Liver (tissue), 9 donors: Measurements from ENCODE around the gene PADI3. TPM values are rescaled to one million over a fixed set of nuclear protein-coding genes. Genes with fewer than 3 reads are reported as not detected.

Experiments
- DNase-seq: peaks from one replicate; pipeline ENCODE4 v3.0.0-alpha.2; 2017; ENCODE audit warnings: low spot score
- H3K27ac ChIP-seq, 2 donors: one replicate each; pipeline ENCODE4 v1.7.0; 2013; ENCODE audit warnings: inconsistent platforms in 2 of 2, low read length in 2 of 2, control low read depth in 1 of 2, low read depth in 1 of 2, mild to moderate bottlenecking in 1 of 2
- H3K27me3 ChIP-seq, 4 donors: one replicate each; pipeline versions ENCODE4 v1.6.1 to v1.7.0; 2013; ENCODE audit warnings: low read length in 3 of 4, inconsistent platforms in 1 of 4, mild to moderate bottlenecking in 1 of 4, moderate library complexity in 1 of 4; ENCODE audit not compliant: control insufficient read depth in 4 of 4, insufficient read depth in 4 of 4
- H3K36me3 ChIP-seq, 4 donors: one replicate each; pipeline versions ENCODE4 v1.6.1 to v1.7.0; 2013; ENCODE audit warnings: low read length in 3 of 4, mild to moderate bottlenecking in 3 of 4, low read depth in 1 of 4, moderate library complexity in 1 of 4; ENCODE audit not compliant: control insufficient read depth in 4 of 4, insufficient read depth in 3 of 4
- H3K4me1 ChIP-seq, 4 donors: one replicate each; pipeline versions ENCODE4 v1.6.1 to v1.7.0; 2013; ENCODE audit warnings: low read length in 3 of 4, mild to moderate bottlenecking in 3 of 4, moderate library complexity in 1 of 4; ENCODE audit not compliant: control insufficient read depth in 4 of 4, insufficient read depth in 4 of 4
- H3K4me3 ChIP-seq, 3 donors: one replicate each; pipeline versions ENCODE4 v1.6.1 to v1.7.0; 2013; ENCODE audit warnings: low read length in 3 of 3, control low read depth in 1 of 3, low read depth in 1 of 3, mild to moderate bottlenecking in 1 of 3
- H3K9ac ChIP-seq, 2 donors: one replicate each; pipeline ENCODE4 v1.7.0; 2013; ENCODE audit warnings: low read length in 2 of 2, mild to moderate bottlenecking in 2 of 2, moderate library complexity in 2 of 2, control low read depth in 1 of 2, low read depth in 1 of 2
- H3K9me3 ChIP-seq, 4 donors: one replicate each; pipeline versions ENCODE4 v1.6.1 to v1.7.0; 2013; ENCODE audit warnings: low read length in 3 of 4; ENCODE audit not compliant: control insufficient read depth in 4 of 4
- FOXA1 ChIP-seq: IDR thresholded peaks from 2 replicates; pipeline ENCODE4 v1.6.1; 2016; ENCODE audit warnings: antibody characterized with exemption
- FOXA2 ChIP-seq: IDR thresholded peaks from 2 replicates; pipeline ENCODE4 v1.6.1; 2016; ENCODE audit warnings: antibody characterized with exemption
- GABPA ChIP-seq, 2 donors: IDR thresholded peaks in 1 of 2; conservative IDR thresholded peaks in 1 of 2; 2 replicates each; pipeline ENCODE4 v1.6.1; 2016; ENCODE audit warnings: antibody characterized with exemption in 2 of 2, mild to moderate bottlenecking in 1 of 2, moderate library complexity in 1 of 2
- HNF4A ChIP-seq, 2 donors: conservative IDR thresholded peaks; 2 replicates each; pipeline ENCODE4 v1.6.1; 2016; ENCODE audit warnings: antibody characterized with exemption in 2 of 2, mild to moderate bottlenecking in 2 of 2
- HNF4G ChIP-seq: IDR thresholded peaks from 2 replicates; pipeline ENCODE4 v1.6.1; 2016; ENCODE audit warnings: antibody characterized with exemption
- NR2F2 ChIP-seq: IDR thresholded peaks from 2 replicates; pipeline ENCODE4 v1.6.1; 2016; ENCODE audit warnings: antibody characterized with exemption
- REST ChIP-seq: IDR thresholded peaks from 2 replicates; pipeline ENCODE4 v1.6.1; 2016; ENCODE audit warnings: antibody characterized with exemption, mild to moderate bottlenecking
- RXRA ChIP-seq, 2 donors: IDR thresholded peaks; 2 replicates each; pipeline ENCODE4 v1.6.1; 2017 to 2018; ENCODE audit warnings: antibody characterized with exemption in 2 of 2, mild to moderate bottlenecking in 1 of 2
- SP1 ChIP-seq: IDR thresholded peaks from 2 replicates; pipeline ENCODE4 v1.6.1; 2018; ENCODE audit warnings: antibody characterized with exemption, mild to moderate bottlenecking
- TAF1 ChIP-seq: conservative IDR thresholded peaks from 2 replicates; pipeline ENCODE4 v1.6.1; 2016; ENCODE audit warnings: antibody characterized with exemption, mild to moderate bottlenecking
- WGBS: extraction: QIAGEN DNeasy Blood & Tissue Kit; methylation state at CpG from one replicate; pipeline ENCODE4 v1.1.7; 2013; 5-methylcytosine and 5-hydroxymethylcytosine counted together
- polyA plus RNA-seq, 2 donors: library from polyadenylated mRNA; stranded (reverse) in 1 of 2; unstranded in 1 of 2; fragments of 200-250 nt in 1 of 2; fragments of >200 nt in 1 of 2; fragmentation: Nextera tagmentation in 1 of 2; extraction: Ambion mirVana in 1 of 2; gene quantifications; one replicate each; pipeline versions ENCODE4 v1.2.1 to v1.2.3, GENCODE V29; 2013 to 2015
- total RNA-seq, 2 donors: library from RNA; depleted of rRNA; stranded (reverse); fragments of >200 nt; gene quantifications; one replicate each; pipeline ENCODE4 v1.2.3, GENCODE V29; 2014
- TF ChIP-seq, protein P1 (sequence below): fragments of 150-350 bp; IDR thresholded peaks from 2 replicates; pipeline ENCODE4 v1.5.1; 2017; ENCODE audit warnings: improper control_type of control experiment, low read depth, low read length; ENCODE audit not compliant: missing input control
- TF ChIP-seq, protein P2 (sequence below): IDR thresholded peaks from 2 replicates; pipeline ENCODE4 v1.6.1; 2016; ENCODE audit warnings: antibody characterized with exemption
- donor health status: healthy.
- donor health status: healthy.
- donor health status: healthy.
- donor health status: healthy.
- donor health status: healthy.

PADI3 gene
- total and polyA plus RNA-seq, 4 donors = not detected

GRCh38 chr1:17216078-17216477, 32.8 kb upstream of the PADI3 start:
- WGBS = 45% methylated on average over 5 of the region's 5 CpGs
- Histone ChIP-seq H3K27me3 (peaks cover 0 to 5% (median 1%) of the 10 kb centered on the region in 4 donors), H3K9ac (no peak overlapping the region), H3K9me3 (no peaks in the 10 kb centered on the region), H3K4me3 (no peak overlapping the region), H3K27ac (no peak overlapping the region), H3K4me1 (peaks cover 0 to 14% (median 4%) of the 10 kb centered on the region in 4 donors), H3K36me3 (no peaks in the 10 kb centered on the region)
- no peak for DNase-seq
- no peak for TF ChIP-seq HNF4A (conservative IDR thresholded peaks at IDR 0.05)
- TF ChIP-seq NR2F2 = peak; percentile 13

- WGBS = 72% methylated on average over 3 of the region's 3 CpGs
- H3K36me3 ChIP-seq = no peaks in the 10 kb centered on the region
- H3K9ac ChIP-seq = no peak overlapping the region
- H3K27me3 ChIP-seq = peaks cover 0 to 5% (median 1%) of the 10 kb centered on the region in 4 donors
- H3K4me1 ChIP-seq = peaks cover 0 to 10% (median 4%) of the 10 kb centered on the region in 4 donors
- H3K4me3 ChIP-seq = no peak overlapping the region
- H3K9me3 ChIP-seq = no peaks in the 10 kb centered on the region
- no peak for DNase-seq
- no peak overlapping the region for H3K27ac ChIP-seq
- TF ChIP-seq FOXA2 (no peak), SP1 (no peak), FOXA1 (no peak), TAF1 (no peak), REST (no peak), HNF4A (conservative IDR thresholded peaks at IDR 0.05) (no peak), GABPA (IDR thresholded peaks at IDR 0.05 in 1 of 2, conservative IDR thresholded peaks at IDR 0.05 in 1 of 2) (no peak), RXRA (IDR thresholded peaks at IDR 0.05) (no peak), HNF4G (no peak)
- TF ChIP-seq, protein P1, sequence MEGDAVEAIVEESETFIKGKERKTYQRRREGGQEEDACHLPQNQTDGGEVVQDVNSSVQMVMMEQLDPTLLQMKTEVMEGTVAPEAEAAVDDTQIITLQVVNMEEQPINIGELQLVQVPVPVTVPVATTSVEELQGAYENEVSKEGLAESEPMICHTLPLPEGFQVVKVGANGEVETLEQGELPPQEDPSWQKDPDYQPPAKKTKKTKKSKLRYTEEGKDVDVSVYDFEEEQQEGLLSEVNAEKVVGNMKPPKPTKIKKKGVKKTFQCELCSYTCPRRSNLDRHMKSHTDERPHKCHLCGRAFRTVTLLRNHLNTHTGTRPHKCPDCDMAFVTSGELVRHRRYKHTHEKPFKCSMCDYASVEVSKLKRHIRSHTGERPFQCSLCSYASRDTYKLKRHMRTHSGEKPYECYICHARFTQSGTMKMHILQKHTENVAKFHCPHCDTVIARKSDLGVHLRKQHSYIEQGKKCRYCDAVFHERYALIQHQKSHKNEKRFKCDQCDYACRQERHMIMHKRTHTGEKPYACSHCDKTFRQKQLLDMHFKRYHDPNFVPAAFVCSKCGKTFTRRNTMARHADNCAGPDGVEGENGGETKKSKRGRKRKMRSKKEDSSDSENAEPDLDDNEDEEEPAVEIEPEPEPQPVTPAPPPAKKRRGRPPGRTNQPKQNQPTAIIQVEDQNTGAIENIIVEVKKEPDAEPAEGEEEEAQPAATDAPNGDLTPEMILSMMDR = no peak
- TF ChIP-seq, protein P2, sequence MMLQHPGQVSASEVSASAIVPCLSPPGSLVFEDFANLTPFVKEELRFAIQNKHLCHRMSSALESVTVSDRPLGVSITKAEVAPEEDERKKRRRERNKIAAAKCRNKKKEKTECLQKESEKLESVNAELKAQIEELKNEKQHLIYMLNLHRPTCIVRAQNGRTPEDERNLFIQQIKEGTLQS = no peak
These were observed 31.3 kb upstream of the PADI3 start for GRCh38 chr1:17217607-17218006.

DNA sequence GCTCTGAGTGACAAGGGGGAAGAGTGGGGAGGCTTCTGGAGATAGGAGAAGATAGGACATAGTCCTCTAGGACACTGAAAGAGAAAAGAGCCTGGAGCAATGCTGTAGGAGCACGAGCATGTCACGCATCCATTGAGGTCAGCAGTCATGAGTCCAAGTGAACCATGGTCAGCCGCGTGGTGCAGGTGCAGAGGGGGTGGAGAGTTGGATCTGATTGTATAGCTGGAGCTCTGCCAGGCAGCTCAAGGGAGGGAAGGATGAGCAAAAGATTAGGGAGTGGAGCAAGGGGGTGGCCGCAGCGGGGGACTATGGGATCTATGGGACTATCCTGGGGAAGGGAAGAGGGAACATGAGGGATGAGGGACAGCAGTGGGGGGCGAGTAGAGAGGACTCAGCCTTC, 30.0 kb upstream of the PADI3 start:
- Histone ChIP-seq H3K4me3 (no peak overlapping the region), H3K36me3 (no peaks in the 10 kb centered on the region), H3K9me3 (no peaks in the 10 kb centered on the region), H3K9ac (no peak overlapping the region), H3K27me3 (peaks cover 0 to 5% (median under 1%) of the 10 kb centered on the region in 4 donors), H3K4me1 (peaks cover 0 to 7% (median 3%) of the 10 kb centered on the region in 4 donors), H3K27ac (no peak overlapping the region)
- 60% methylated on average over 7 of the region's 7 CpGs for WGBS
- DNase-seq = no peak
- no peak for TF ChIP-seq HNF4G
- TF ChIP-seq HNF4A (conservative IDR thresholded peaks at IDR 0.05) = no peak
- TF ChIP-seq, protein P1 = no peak
